ENCODE results near the gene KRTAP10-4.

- TF ChIP-seq CTCF (conservative IDR thresholded peaks at IDR 0.05) (no peak), EZH2 (IDR thresholded peaks at IDR 0.05; ENCODE audit: low read depth) (no peak)
Observed at GRCh38 chr21:44606495-44606894, 33.0 kb downstream of the KRTAP10-4 start.
